H9 (cell line): ENCODE data around the gene GBGT1. TPM values are rescaled to one million over a fixed set of nuclear protein-coding genes. Genes with fewer than 3 reads are reported as not detected.
"Not testable (repeated sequence)": the region's sequence is repeated elsewhere in the genome, so short reads cannot be mapped to it uniquely, and the experiment has no call there.

Experiments used
- DNase-seq: peaks from one replicate; pipeline ENCODE4 v3.0.0-alpha.2; 2017
- H2AFZ ChIP-seq: one replicate; pipeline ENCODE4 v1.6.1; 2013; ENCODE audit warnings: mild to moderate bottlenecking, low read length, control low read depth, moderate library complexity
- H2AK5ac ChIP-seq: 2 replicates; pipeline ENCODE4 v1.6.1; 2013; ENCODE audit warnings: low read length, control low read depth, mixed read lengths; ENCODE audit not compliant: insufficient read length
- H2BK120ac ChIP-seq: one replicate; pipeline ENCODE4 v1.6.1; 2013; ENCODE audit warnings: low read depth, mild to moderate bottlenecking, low read length, control low read depth, inconsistent platforms; ENCODE audit not compliant: poor library complexity, severe bottlenecking
- H2BK12ac ChIP-seq: 2 replicates; pipeline ENCODE4 v1.6.1; 2013; ENCODE audit warnings: low read length, control low read depth, mixed read lengths, low read depth; ENCODE audit not compliant: insufficient read length
- H2BK15ac ChIP-seq: 2 replicates; pipeline ENCODE4 v1.6.1; 2013; ENCODE audit warnings: low read depth, low read length, control low read depth
- H2BK20ac ChIP-seq: one replicate; pipeline ENCODE4 v1.6.1; 2013; ENCODE audit warnings: low read depth, mild to moderate bottlenecking, low read length, control low read depth, inconsistent platforms; ENCODE audit not compliant: poor library complexity, severe bottlenecking
- H2BK5ac ChIP-seq: 2 replicates; pipeline ENCODE4 v1.6.1; 2013; ENCODE audit warnings: low read length, control low read depth, mixed read lengths; ENCODE audit not compliant: insufficient read length
- H3K14ac ChIP-seq: 2 replicates; pipeline ENCODE4 v1.6.1; 2013; ENCODE audit warnings: low read length, control low read depth; ENCODE audit not compliant: insufficient read depth
- H3K18ac ChIP-seq: 2 replicates; pipeline ENCODE4 v1.6.1; 2013; ENCODE audit warnings: low read depth, mild to moderate bottlenecking, mixed read lengths, low read length, control low read depth; ENCODE audit not compliant: insufficient read length
- H3K23ac ChIP-seq: 2 replicates; pipeline ENCODE4 v1.6.1; 2013; ENCODE audit warnings: low read length, control low read depth, mixed read lengths, low read depth; ENCODE audit not compliant: insufficient read length
- H3K23me2 ChIP-seq: 2 replicates; pipeline ENCODE4 v1.6.1; 2013; ENCODE audit warnings: low read depth, mild to moderate bottlenecking, mixed read lengths, low read length, control low read depth; ENCODE audit not compliant: insufficient read length, poor library complexity, severe bottlenecking
- H3K27ac ChIP-seq: 2 replicates; pipeline ENCODE4 v1.5.1; 2013; ENCODE audit warnings: low read length, control low read depth, mixed read lengths, low read depth; ENCODE audit not compliant: insufficient read length
- H3K27me3 ChIP-seq: 2 replicates; pipeline ENCODE4 v1.6.1; 2013; ENCODE audit warnings: low read length, control low read depth, inconsistent platforms; ENCODE audit not compliant: insufficient read depth
- H3K4ac ChIP-seq: 2 replicates; pipeline ENCODE4 v1.6.1; 2013; ENCODE audit warnings: low read depth, mild to moderate bottlenecking, control low read depth, inconsistent platforms, low read length, moderate library complexity
- H3K4me1 ChIP-seq: 2 replicates; pipeline ENCODE4 v1.6.1; 2013; ENCODE audit warnings: low read length, control low read depth, inconsistent platforms; ENCODE audit not compliant: insufficient read depth
- H3K4me2 ChIP-seq: 2 replicates; pipeline ENCODE4 v1.6.1; 2013; ENCODE audit warnings: low read length, control low read depth, mixed read lengths; ENCODE audit not compliant: insufficient read length, insufficient read depth
- H3K56ac ChIP-seq: 2 replicates; pipeline ENCODE4 v1.6.1; 2013; ENCODE audit warnings: low read depth, mild to moderate bottlenecking, mixed read lengths, low read length, control low read depth; ENCODE audit not compliant: insufficient read length
- H3K79me1 ChIP-seq: 2 replicates; pipeline ENCODE4 v1.6.1; 2013; ENCODE audit warnings: low read depth, mild to moderate bottlenecking, moderate library complexity, low read length, control low read depth, inconsistent platforms; ENCODE audit not compliant: insufficient read depth, poor library complexity, severe bottlenecking
- H3K79me2 ChIP-seq: 2 replicates; pipeline ENCODE4 v1.6.1; 2013; ENCODE audit warnings: low read length, control low read depth, inconsistent platforms; ENCODE audit not compliant: insufficient read depth
- H3K9ac ChIP-seq: 2 replicates; pipeline ENCODE4 v1.6.1; 2013; ENCODE audit warnings: low read length, control low read depth, mixed read lengths; ENCODE audit not compliant: insufficient read length; ENCODE audit errors: extremely low read depth
- H3K9me3 ChIP-seq: one replicate; pipeline ENCODE4 v1.6.1; 2013; ENCODE audit warnings: low read depth, low read length, inconsistent platforms; ENCODE audit not compliant: control insufficient read depth
- H3T11ph ChIP-seq: one replicate; pipeline ENCODE4 v1.6.1; 2013; ENCODE audit warnings: mild to moderate bottlenecking, low read length, control low read depth, inconsistent platforms
- H4K20me1 ChIP-seq: one replicate; pipeline ENCODE4 v1.6.1; 2013; ENCODE audit not compliant: control insufficient read depth, insufficient read length, insufficient read depth
- H4K5ac ChIP-seq: 2 replicates; pipeline ENCODE4 v1.6.1; 2013; ENCODE audit warnings: low read depth, mild to moderate bottlenecking, mixed read lengths, low read length, control low read depth; ENCODE audit not compliant: insufficient read length
- H4K8ac ChIP-seq: replicated peaks from 2 replicates; pipeline ENCODE4 v1.6.1; 2013; ENCODE audit warnings: low read length, control low read depth, mixed read lengths, low read depth; ENCODE audit not compliant: insufficient read length
- H4K91ac ChIP-seq: 2 replicates; pipeline ENCODE4 v1.6.1; 2013; ENCODE audit warnings: low read depth, mild to moderate bottlenecking, moderate library complexity, mixed read lengths, low read length, control low read depth; ENCODE audit not compliant: insufficient read length
- H3K27ac Mint-ChIP-seq, 3 experiments: 2 replicates in 2 of 3; 3 replicates in 1 of 3; pipeline ENCODE4 v1.8.0; 2020 to 2021; ENCODE audit warnings: mixed read lengths in 3 of 3, mild to moderate bottlenecking in 1 of 3, moderate library complexity in 1 of 3
- H3K27me3 Mint-ChIP-seq: 2 replicates; pipeline ENCODE4 v1.8.0; 2021; ENCODE audit warnings: low read depth, mild to moderate bottlenecking, moderate library complexity, mixed read lengths
- H3K36me3 Mint-ChIP-seq, 3 experiments: 2 replicates in 2 of 3; 3 replicates in 1 of 3; pipeline ENCODE4 v1.8.0; 2020 to 2021; ENCODE audit warnings: low read depth in 3 of 3, mixed read lengths in 3 of 3; ENCODE audit not compliant: insufficient read depth in 1 of 3
- H3K4me1 Mint-ChIP-seq, 2 experiments: 2 replicates each; pipeline ENCODE4 v1.8.0; 2020; ENCODE audit warnings: mixed read lengths in 2 of 2
- H3K4me3 Mint-ChIP-seq, 2 experiments: 2 replicates in 1 of 2; 3 replicates in 1 of 2; pipeline ENCODE4 v1.8.0; 2020 to 2021; ENCODE audit warnings: mild to moderate bottlenecking in 2 of 2, mixed read lengths in 2 of 2, moderate library complexity in 1 of 2
- H3K9me3 Mint-ChIP-seq, 2 experiments: 2 replicates in 1 of 2; 3 replicates in 1 of 2; pipeline ENCODE4 v1.8.0; 2020; ENCODE audit warnings: mild to moderate bottlenecking in 2 of 2, mixed read lengths in 2 of 2, moderate library complexity in 1 of 2
- CTCF ChIP-seq: fragments of 200-600 bp; sonication (generic); conservative IDR thresholded peaks from 3 replicates; pipeline ENCODE4 v1.8.0; 2021; ENCODE audit warnings: antibody characterized with exemption, mild to moderate bottlenecking
- WGBS: extraction: QIAGEN DNeasy Blood & Tissue Kit; methylation state at CpG from one replicate; pipeline ENCODE4 v1.1.7; 2013; ENCODE audit warnings: missing lambda C conversion rate, low lambda C conversion rate, mixed read lengths; ENCODE audit not compliant: insufficient read length; ENCODE audit errors: extremely low coverage; 5-methylcytosine and 5-hydroxymethylcytosine counted together
- total RNA-seq: library from RNA; stranded (reverse); gene quantifications from 2 replicates; pipeline ENCODE4 v1.2.1, GENCODE V29; 2021

GBGT1 gene
- total RNA-seq, 1 experiment from 2014 or later: 9.3 TPM

GRCh38 chr9:133210202-133210532 lies 46.5 kb upstream of the GBGT1 start:
- H3K23me2 ChIP-seq: no peaks in the 10 kb centered on the region
- Mint-ChIP-seq H3K4me1 (no peaks in the 10 kb centered on the region), H3K27ac (no peak overlapping the region), H3K4me3 (no peak overlapping the region), H3K36me3 (no peaks in the 10 kb centered on the region), H3K9me3 (peaks cover 8 to 9% of the 10 kb centered on the region in 2 experiments; a peak in 4 of 5 replicates), H3K27me3 (peaks cover 93% of the 10 kb centered on the region)
- H3K56ac ChIP-seq: no peak overlapping the region
- H3K14ac ChIP-seq: peak overlapping the region; percentile 24; the same call in 1 of the 2 replicates
- no CpG with 5 or more reads among the region's 7 CpGs for WGBS
- no peak overlapping the region for H3K23ac ChIP-seq
- no peaks in the 10 kb centered on the region for H3K9me3 ChIP-seq
- no peak overlapping the region for H3K4ac ChIP-seq
- no peak overlapping the region for H2BK120ac ChIP-seq
- no peaks in the 10 kb centered on the region for H3K79me2 ChIP-seq
- H3K9ac ChIP-seq: no peak overlapping the region
- no peak overlapping the region for H4K8ac ChIP-seq
- no peak overlapping the region for H3K4me2 ChIP-seq
- H2BK20ac ChIP-seq: no peak overlapping the region
- peak overlapping the region; percentile 83 for H4K5ac ChIP-seq
- no peaks in the 10 kb centered on the region for H3K4me1 ChIP-seq
- no peak overlapping the region for H2BK5ac ChIP-seq
- no peak overlapping the region for H4K91ac ChIP-seq
- no peak overlapping the region for H2AFZ ChIP-seq
- no peak overlapping the region for H2BK15ac ChIP-seq
- no peak overlapping the region for H2BK12ac ChIP-seq
- H3K79me1 ChIP-seq: no peaks in the 10 kb centered on the region
- peaks cover 8% of the 10 kb centered on the region; the same call in 1 of the 2 replicates for H3K27me3 ChIP-seq
- TF ChIP-seq CTCF: no peak
- no peak overlapping the region for H3T11ph ChIP-seq
- H2AK5ac ChIP-seq: no peak overlapping the region
- no peak overlapping the region for H3K18ac ChIP-seq
- H3K27ac ChIP-seq: no peak overlapping the region
- DNase-seq: no peak
- no peaks in the 10 kb centered on the region for H4K20me1 ChIP-seq

DNA sequence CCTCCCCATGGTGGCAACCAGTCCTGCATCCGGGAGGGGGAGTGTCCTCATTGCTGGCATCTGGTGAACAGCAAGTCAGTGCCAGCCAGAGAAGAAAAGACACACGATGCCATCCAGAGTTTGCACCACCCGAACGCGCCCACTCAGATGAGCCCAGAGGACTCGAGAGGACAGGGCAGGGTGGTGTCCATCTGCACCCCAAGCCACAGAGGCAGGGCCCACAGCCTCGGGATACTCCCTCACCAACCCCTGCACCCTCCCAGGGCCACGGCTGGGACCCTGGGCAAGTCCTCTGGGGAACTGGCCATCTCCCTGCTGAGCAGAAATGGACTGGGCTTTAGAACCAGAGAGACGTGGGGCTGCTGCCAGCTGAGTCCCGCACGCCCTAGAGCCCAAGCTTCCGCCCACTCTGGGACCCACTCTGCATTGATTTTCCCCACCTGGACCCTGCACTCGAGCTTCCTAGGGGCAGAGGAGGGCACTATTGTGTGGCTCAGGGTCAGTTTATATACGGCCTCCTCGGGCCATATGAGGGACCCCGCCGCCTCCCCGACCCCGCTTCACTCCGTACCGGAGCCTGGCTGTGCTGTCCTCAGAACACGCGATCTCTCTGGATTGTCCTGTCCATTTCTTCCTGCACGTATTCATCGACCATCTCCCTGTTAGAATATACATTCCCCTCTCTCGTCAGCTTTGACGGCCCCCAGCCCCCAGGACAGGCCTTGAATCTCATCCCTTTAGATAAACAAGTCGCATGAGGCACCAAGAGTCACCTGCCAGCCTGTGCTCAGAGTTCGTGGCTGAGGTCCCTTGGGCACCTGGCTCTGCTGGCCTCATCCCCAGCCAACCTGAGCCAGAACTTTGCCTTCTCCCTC lies 45.9 kb upstream of the GBGT1 start:
- H3K14ac ChIP-seq: peak overlapping the region; percentile 24; the same call in 1 of the 2 replicates
- H3K79me1 ChIP-seq, H2BK15ac ChIP-seq, H3K27ac ChIP-seq, H2AFZ ChIP-seq, H3K4ac ChIP-seq, H3K9ac ChIP-seq, H4K8ac ChIP-seq, H3T11ph ChIP-seq, H3K9me3 Mint-ChIP-seq, H3K27ac Mint-ChIP-seq, H2BK5ac ChIP-seq, H3K4me2 ChIP-seq, H3K18ac ChIP-seq, H2AK5ac ChIP-seq, H3K4me3 Mint-ChIP-seq, H2BK120ac ChIP-seq, H3K4me1 Mint-ChIP-seq, H4K20me1 ChIP-seq, H4K91ac ChIP-seq, DNase-seq, H2BK20ac ChIP-seq, H3K79me2 ChIP-seq, H3K27me3 ChIP-seq, H3K36me3 Mint-ChIP-seq, H3K23me2 ChIP-seq, H3K9me3 ChIP-seq, H3K4me1 ChIP-seq, H3K23ac ChIP-seq, H2BK12ac ChIP-seq, H3K56ac ChIP-seq: not testable (repeated sequence)
- WGBS: no CpG with 5 or more reads among the region's 29 CpGs
- H3K27me3 Mint-ChIP-seq: peaks cover 93% of the 10 kb centered on the region
- H4K5ac ChIP-seq: peak overlapping the region; percentile 83
